Measurements from ENCODE around the gene VPS16. TPM values are rescaled to one million over a fixed set of nuclear protein-coding genes. Genes with fewer than 3 reads are reported as not detected.

VPS16 gene
- total and polyA plus RNA-seq, 2 of the 13 experiments (the other 11 are each of a cell fraction or from before 2014, with no cell fraction given) = 34.2 to 35.4 TPM

DNA sequence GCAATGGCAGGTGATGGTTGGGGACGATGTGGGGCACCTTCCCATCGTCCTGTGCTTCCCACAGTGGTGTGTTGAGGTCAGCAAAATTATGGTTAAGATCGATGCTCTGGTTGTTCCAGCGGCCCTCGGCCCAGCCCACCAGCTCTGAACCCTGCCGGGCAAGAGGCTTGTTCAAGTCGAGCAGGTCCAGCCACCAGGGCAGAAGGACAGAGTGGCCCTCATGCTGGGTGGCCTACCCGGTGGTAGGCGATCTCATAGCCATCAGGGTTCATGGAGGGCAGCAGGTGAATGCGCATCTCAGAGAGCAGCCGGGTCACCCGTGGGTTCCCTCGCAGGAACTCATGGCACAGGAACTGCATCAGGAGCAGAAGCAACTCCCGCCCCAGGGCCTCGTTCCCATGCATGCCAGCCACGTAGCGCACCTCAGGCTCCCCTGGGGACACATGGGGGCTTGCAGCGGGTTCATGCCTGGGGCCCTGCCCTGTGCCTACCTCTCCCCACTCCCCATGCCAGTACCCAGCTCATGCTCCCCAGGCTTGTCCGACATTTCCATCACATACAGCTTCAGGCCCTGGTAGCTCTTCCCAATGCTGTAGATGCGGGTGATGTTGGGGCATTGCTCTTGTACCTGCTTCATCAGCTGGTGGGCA is 44.4 kb upstream of the VPS16 start (continued):
- TF ChIP-seq, protein P1, sequence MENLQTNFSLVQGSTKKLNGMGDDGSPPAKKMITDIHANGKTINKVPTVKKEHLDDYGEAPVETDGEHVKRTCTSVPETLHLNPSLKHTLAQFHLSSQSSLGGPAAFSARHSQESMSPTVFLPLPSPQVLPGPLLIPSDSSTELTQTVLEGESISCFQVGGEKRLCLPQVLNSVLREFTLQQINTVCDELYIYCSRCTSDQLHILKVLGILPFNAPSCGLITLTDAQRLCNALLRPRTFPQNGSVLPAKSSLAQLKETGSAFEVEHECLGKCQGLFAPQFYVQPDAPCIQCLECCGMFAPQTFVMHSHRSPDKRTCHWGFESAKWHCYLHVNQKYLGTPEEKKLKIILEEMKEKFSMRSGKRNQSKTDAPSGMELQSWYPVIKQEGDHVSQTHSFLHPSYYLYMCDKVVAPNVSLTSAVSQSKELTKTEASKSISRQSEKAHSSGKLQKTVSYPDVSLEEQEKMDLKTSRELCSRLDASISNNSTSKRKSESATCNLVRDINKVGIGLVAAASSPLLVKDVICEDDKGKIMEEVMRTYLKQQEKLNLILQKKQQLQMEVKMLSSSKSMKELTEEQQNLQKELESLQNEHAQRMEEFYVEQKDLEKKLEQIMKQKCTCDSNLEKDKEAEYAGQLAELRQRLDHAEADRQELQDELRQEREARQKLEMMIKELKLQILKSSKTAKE (CRISPR knock-in tag; IDR thresholded peaks at IDR 0.05; ENCODE audit: borderline replicate concordance) = no peak

DNA sequence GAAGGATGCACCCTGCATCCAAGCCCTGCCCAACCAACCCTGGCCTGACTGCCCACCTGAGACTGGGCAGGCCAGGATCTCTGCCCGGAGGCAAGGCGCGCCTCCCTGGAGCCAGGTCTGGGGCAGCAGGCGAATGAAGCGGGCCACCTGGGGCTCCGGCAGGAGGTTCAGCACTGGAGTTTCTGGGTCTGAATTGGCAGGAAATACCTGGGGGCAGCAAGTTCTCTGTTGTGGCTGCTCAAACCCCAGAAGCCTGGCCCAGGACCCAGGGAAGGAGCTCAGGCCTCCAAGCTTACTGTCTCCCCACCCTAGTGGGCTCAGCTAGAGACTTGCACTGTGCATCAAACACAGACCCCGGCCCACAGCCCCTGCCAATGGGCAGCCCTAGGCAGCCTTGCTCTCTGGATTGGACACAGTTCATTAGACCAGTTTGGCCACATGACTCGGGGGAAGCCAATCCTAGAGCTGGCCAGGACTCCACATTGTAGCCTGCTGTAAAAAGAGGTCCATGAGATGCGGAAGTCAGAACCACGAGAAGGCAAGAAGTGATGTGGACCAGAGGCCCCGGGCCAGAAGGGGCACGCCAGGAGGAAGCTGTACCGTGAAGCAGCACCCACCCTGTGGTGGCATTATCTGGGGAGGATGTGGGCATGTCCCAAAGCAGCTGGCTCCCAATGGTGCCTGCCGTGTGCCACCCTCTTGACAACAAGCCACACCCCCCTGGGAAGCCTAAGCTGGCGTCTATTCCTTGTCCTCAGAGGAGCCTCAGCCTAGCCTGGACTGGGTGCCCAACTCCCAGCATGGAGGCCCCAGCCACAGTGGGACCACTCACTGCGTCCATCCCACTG is 43.2 kb upstream of the VPS16 start:
- no peaks in the 10 kb centered on the region for H3K79me2 ChIP-seq (ENCODE audit: insufficient read depth, low read length)
- H3K36me3 ChIP-seq (replicated peaks in 1 of 2; ENCODE audit: control insufficient read depth in 1 of 2, insufficient read depth in 2 of 2, low read length in 2 of 2) = no peaks in the 10 kb centered on the region
- ATAC-seq (no peak), FAIRE-seq (no peak), DNase-seq (ENCODE audit: low spot score) (no peak)
- CTCF ChIA-PET (ENCODE audit: low intra/inter-chr PET ratio, low total read pairs) = no interaction called here
- WGBS (ENCODE audit: low lambda C conversion rate) = 40% methylated on average over 16 of the region's 16 CpGs
- in situ Hi-C loops (cut with HindIII; ENCODE audit: extremely low pct_ligation_motif_present, low pct_unique_long_range_greater_than_20kb) = no loop called here
- no peak overlapping the region for H3K9ac ChIP-seq (ENCODE audit: insufficient read depth, low read depth, low read length)
- H3K9me3 ChIP-seq (ENCODE audit: low read length) = no peaks in the 10 kb centered on the region
- TF ChIP-seq AHR (CRISPR knock-in tag; IDR thresholded peaks at IDR 0.05) (no peak), ZNF431 (CRISPR knock-in tag; IDR thresholded peaks at IDR 0.05; ENCODE audit: borderline replicate concordance, low read depth) (no peak), TP53 (CRISPR knock-in tag; conservative IDR thresholded peaks at IDR 0.05) (no peak), SMC3 (IDR thresholded peaks at IDR 0.05; ENCODE audit: low read length) (no peak), ZNF737 (CRISPR knock-in tag; IDR thresholded peaks at IDR 0.05; ENCODE audit: borderline replicate concordance) (no peak), ZNF557 (CRISPR knock-in tag; IDR thresholded peaks at IDR 0.05) (no peak), ZNF749 (CRISPR knock-in tag; IDR thresholded peaks at IDR 0.05; ENCODE audit: borderline replicate concordance) (no peak), ZNF569 (CRISPR knock-in tag; IDR thresholded peaks at IDR 0.05; ENCODE audit: borderline replicate concordance) (no peak), CBX5 (CRISPR knock-in tag; IDR thresholded peaks at IDR 0.05; ENCODE audit: borderline replicate concordance) (no peak), FOSL1 (CRISPR knock-in tag; IDR thresholded peaks at IDR 0.05; ENCODE audit: borderline replicate concordance) (no peak), BHLHE40 (IDR thresholded peaks at IDR 0.05; ENCODE audit: low read length) (no peak), GABPA (IDR thresholded peaks at IDR 0.05; ENCODE audit: low read depth, low read length) (no peak), GABPA (CRISPR knock-in tag; IDR thresholded peaks at IDR 0.05; ENCODE audit: low read depth) (no peak)
- TF ChIP-seq, protein P2, sequence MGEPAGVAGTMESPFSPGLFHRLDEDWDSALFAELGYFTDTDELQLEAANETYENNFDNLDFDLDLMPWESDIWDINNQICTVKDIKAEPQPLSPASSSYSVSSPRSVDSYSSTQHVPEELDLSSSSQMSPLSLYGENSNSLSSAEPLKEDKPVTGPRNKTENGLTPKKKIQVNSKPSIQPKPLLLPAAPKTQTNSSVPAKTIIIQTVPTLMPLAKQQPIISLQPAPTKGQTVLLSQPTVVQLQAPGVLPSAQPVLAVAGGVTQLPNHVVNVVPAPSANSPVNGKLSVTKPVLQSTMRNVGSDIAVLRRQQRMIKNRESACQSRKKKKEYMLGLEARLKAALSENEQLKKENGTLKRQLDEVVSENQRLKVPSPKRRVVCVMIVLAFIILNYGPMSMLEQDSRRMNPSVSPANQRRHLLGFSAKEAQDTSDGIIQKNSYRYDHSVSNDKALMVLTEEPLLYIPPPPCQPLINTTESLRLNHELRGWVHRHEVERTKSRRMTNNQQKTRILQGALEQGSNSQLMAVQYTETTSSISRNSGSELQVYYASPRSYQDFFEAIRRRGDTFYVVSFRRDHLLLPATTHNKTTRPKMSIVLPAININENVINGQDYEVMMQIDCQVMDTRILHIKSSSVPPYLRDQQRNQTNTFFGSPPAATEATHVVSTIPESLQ (CRISPR knock-in tag; conservative IDR thresholded peaks at IDR 0.05) = no peak
- intact Hi-C loops (cut with micrococcal nuclease; ENCODE audit: unreplicated experiment) = no loop called here
- H3K27ac ChIP-seq (ENCODE audit: extremely low read length, insufficient read depth, low read length) = no peak overlapping the region
- no peak overlapping the region for H3K4me2 ChIP-seq (ENCODE audit: low read depth, low read length)
- peaks cover 25 to 90% of the 10 kb centered on the region in 2 experiments for H3K27me3 ChIP-seq (ENCODE audit: control insufficient read depth in 1 of 2, insufficient read depth in 2 of 2, low read length in 2 of 2)
- H2AFZ ChIP-seq (ENCODE audit: low read length) = no peak overlapping the region
- BruUV-seq (replicated peaks) = no TSS peak
- H4K20me1 ChIP-seq (ENCODE audit: insufficient read depth, low read length) = no peaks in the 10 kb centered on the region
- peaks cover 10% of the 10 kb centered on the region for H3K4me1 ChIP-seq (ENCODE audit: insufficient read depth, low read length)
- POLR2A ChIA-PET = no interaction called here
- no peak overlapping the region for H3K4me3 ChIP-seq (replicated peaks in 1 of 3; ENCODE audit: insufficient read depth in 1 of 3, low read depth in 2 of 3, low read length in 3 of 3)

Measured in HepG2 (cell line).